Ramos (cell line): ENCODE data around the gene RBPJL.

ENCODE experiments used
- in situ Hi-C: fragments of 300-500 bp; cut with MboI; formaldehyde crosslinking; loops from one replicate; pipeline ENCODE4 v1.14.3; 2022; ENCODE audit warnings: low sequenced_read_pairs; ENCODE audit not compliant: unreplicated experiment

Gene RBPJL

GRCh38 chr20:45313943-45314342 lies 7.3 kb downstream of the RBPJL start:
- in situ Hi-C loops: loop anchor here (25.0 kb wide), 1 partner anchor 448 kb away; no protein-coding TSS in a partner anchor

GRCh38 chr20:45315672-45316071 lies 9.0 kb downstream of the RBPJL start:
- in situ Hi-C loops: loop anchor here (25.0 kb wide), 1 partner anchor 447 kb away; no protein-coding TSS in a partner anchor

GRCh38 chr20:45316150-45317080 lies 9.8 kb downstream of the RBPJL start:
- in situ Hi-C loops: loop anchor here (25.0 kb wide), 1 partner anchor 446 kb away; no protein-coding TSS in a partner anchor

GRCh38 chr20:45317826-45318225 lies 11.2 kb downstream of the RBPJL start:
- in situ Hi-C loops: loop anchor here (25.0 kb wide), 1 partner anchor 444 kb away; no protein-coding TSS in a partner anchor

GRCh38 chr20:45318386-45318939 lies 11.8 kb downstream of the RBPJL start:
- in situ Hi-C loops: loop anchor here (25.0 kb wide), 1 partner anchor 444 kb away; no protein-coding TSS in a partner anchor

- in situ Hi-C loops: loop anchor here (25.0 kb wide), 1 partner anchor 443 kb away; no protein-coding TSS in a partner anchor
These were observed 12.3 kb downstream of the RBPJL start for GRCh38 chr20:45318948-45319347.

GRCh38 chr20:45320948-45321595 lies 14.4 kb downstream of the RBPJL start:
- in situ Hi-C loops: loop anchor here (25.0 kb wide), 1 partner anchor 441 kb away; no protein-coding TSS in a partner anchor

- in situ Hi-C loops: loop anchor here (25.0 kb wide), 1 partner anchor 439 kb away; no protein-coding TSS in a partner anchor
These were observed 16.3 kb downstream of the RBPJL start for GRCh38 chr20:45322952-45323383.

- in situ Hi-C loops: loop anchor here (25.0 kb wide), 1 partner anchor 439 kb away; no protein-coding TSS in a partner anchor
These were observed 17.1 kb downstream of the RBPJL start for GRCh38 chr20:45323731-45324130.

- in situ Hi-C loops: no loop called here
These were observed 18.7 kb downstream of the RBPJL start for GRCh38 chr20:45325371-45325770.

GRCh38 chr20:45328451-45328850 lies 21.8 kb downstream of the RBPJL start:
- in situ Hi-C loops: no loop called here

- in situ Hi-C loops: no loop called here
These were observed 23.1 kb downstream of the RBPJL start for GRCh38 chr20:45329497-45330319.

- in situ Hi-C loops: no loop called here
These were observed 23.8 kb downstream of the RBPJL start for GRCh38 chr20:45330476-45330875.

GRCh38 chr20:45336530-45337366 lies 30.1 kb downstream of the RBPJL start:
- in situ Hi-C loops: no loop called here

- in situ Hi-C loops: no loop called here
These were observed 30.9 kb downstream of the RBPJL start for GRCh38 chr20:45337367-45338120.

- in situ Hi-C loops: no loop called here
These were observed 31.7 kb downstream of the RBPJL start for GRCh38 chr20:45338121-45339030.

- in situ Hi-C loops: no loop called here
These were observed 32.4 kb downstream of the RBPJL start for GRCh38 chr20:45339084-45339483.
